Neural progenitor cell (in vitro differentiated cells): ENCODE data around the gene CCDC73. TPM values are rescaled to one million over a fixed set of nuclear protein-coding genes. Genes with fewer than 3 reads are reported as not detected.

Source experiments
- DNase-seq: peaks from one replicate; pipeline ENCODE4 v3.0.0-alpha.2; 2016; ENCODE audit warnings: low spot score
- H2AFZ ChIP-seq: fragments of 200-600 bp; sonication (generic); replicated peaks from 2 replicates; pipeline ENCODE4 v1.6.1; 2016; ENCODE audit warnings: antibody characterized with exemption
- H3F3A ChIP-seq: fragments of 200-600 bp; sonication (generic); 2 replicates; pipeline ENCODE4 v1.6.1; 2016; ENCODE audit warnings: antibody characterized with exemption, low read depth
- H3K27ac ChIP-seq: fragments of 200-600 bp; sonication (generic); 2 replicates; pipeline ENCODE4 v1.5.1; 2016; ENCODE audit warnings: mild to moderate bottlenecking
- H3K27me3 ChIP-seq: fragments of 200-600 bp; sonication (generic); 2 replicates; pipeline ENCODE4 v1.6.1; 2016; ENCODE audit warnings: mild to moderate bottlenecking, moderate library complexity
- H3K36me3 ChIP-seq: fragments of 200-600 bp; sonication (generic); 2 replicates; pipeline ENCODE4 v1.5.1; 2016
- H3K4me1 ChIP-seq: fragments of 200-600 bp; sonication (generic); 2 replicates; pipeline ENCODE4 v1.6.1; 2016; ENCODE audit warnings: mixed run types
- H3K4me2 ChIP-seq: fragments of 200-600 bp; sonication (generic); 2 replicates; pipeline ENCODE4 v1.6.1; 2016
- H3K4me3 ChIP-seq: fragments of 200-600 bp; sonication (generic); 2 replicates; pipeline ENCODE4 v1.5.1; 2016
- H3K79me2 ChIP-seq: fragments of 200-600 bp; sonication (generic); 2 replicates; pipeline ENCODE4 v1.6.1; 2016; ENCODE audit warnings: low read depth
- H3K9ac ChIP-seq: fragments of 200-600 bp; sonication (generic); 2 replicates; pipeline ENCODE4 v1.6.1; 2016
- H3K9me3 ChIP-seq: fragments of 200-600 bp; sonication (generic); 2 replicates; pipeline ENCODE4 v1.5.1; 2016; ENCODE audit warnings: low read depth
- H4K20me1 ChIP-seq: fragments of 200-600 bp; sonication (generic); 2 replicates; pipeline ENCODE4 v1.6.1; 2016; ENCODE audit warnings: low read depth
- H3K27ac Mint-ChIP-seq: 3 replicates; pipeline ENCODE4 v1.8.0; 2021; ENCODE audit warnings: mixed read lengths
- H3K27me3 Mint-ChIP-seq: 2 replicates; pipeline ENCODE4 v1.8.0; 2022; ENCODE audit warnings: low read depth, mild to moderate bottlenecking, inconsistent platforms, moderate library complexity, mixed read lengths; ENCODE audit not compliant: insufficient read depth
- H3K36me3 Mint-ChIP-seq: 3 replicates; pipeline ENCODE4 v1.8.0; 2021; ENCODE audit warnings: mixed read lengths
- H3K4me1 Mint-ChIP-seq: 3 replicates; pipeline ENCODE4 v1.8.0; 2021; ENCODE audit warnings: mixed read lengths
- H3K4me3 Mint-ChIP-seq: 3 replicates; pipeline ENCODE4 v1.8.0; 2021; ENCODE audit warnings: mild to moderate bottlenecking, moderate library complexity, mixed read lengths
- H3K9me3 Mint-ChIP-seq: 3 replicates; pipeline ENCODE4 v1.8.0; 2020; ENCODE audit warnings: mixed read lengths
- EZH2 ChIP-seq: fragments of 200-600 bp; sonication (generic); IDR thresholded peaks from 2 replicates; pipeline ENCODE4 v1.6.1; 2017; ENCODE audit warnings: antibody characterized with exemption, mild to moderate bottlenecking, moderate library complexity
- EZH2phosphoT487 ChIP-seq: fragments of 200-600 bp; sonication (generic); IDR thresholded peaks from 2 replicates; pipeline ENCODE4 v1.6.1; 2017; ENCODE audit warnings: antibody characterized with exemption
- total RNA-seq: library from RNA; depleted of rRNA; stranded (reverse); fragments of >200 nt; gene quantifications from 2 replicates; pipeline ENCODE4 v1.2.3, GENCODE V29; 2015; ENCODE audit warnings: low replicate concordance
- TF ChIP-seq, protein P1 (sequence below): fragments of 200-600 bp; sonication (generic); IDR thresholded peaks from 2 replicates; pipeline ENCODE4 v1.5.1; 2017; ENCODE audit warnings: antibody characterized with exemption, mild to moderate bottlenecking

The CCDC73 gene
- total RNA-seq, 1 donor from 2014 or later: not detected

GRCh38 chr11:32555091-32555490, 239.4 kb downstream of the CCDC73 start:
- no peak overlapping the region for H3K4me2 ChIP-seq
- H3K36me3 ChIP-seq: no peaks in the 10 kb centered on the region
- Mint-ChIP-seq H3K27ac (no peak overlapping the region), H3K4me1 (no peaks in the 10 kb centered on the region), H3K36me3 (no peaks in the 10 kb centered on the region), H3K27me3 (peaks cover 2% of the 10 kb centered on the region), H3K4me3 (no peak overlapping the region), H3K9me3 (no peaks in the 10 kb centered on the region)
- no peak overlapping the region for H3K27ac ChIP-seq
- DNase-seq: no peak
- H3F3A ChIP-seq: no peaks in the 10 kb centered on the region
- H4K20me1 ChIP-seq: no peaks in the 10 kb centered on the region
- TF ChIP-seq EZH2phosphoT487: no peak
- TF ChIP-seq, protein P1, sequence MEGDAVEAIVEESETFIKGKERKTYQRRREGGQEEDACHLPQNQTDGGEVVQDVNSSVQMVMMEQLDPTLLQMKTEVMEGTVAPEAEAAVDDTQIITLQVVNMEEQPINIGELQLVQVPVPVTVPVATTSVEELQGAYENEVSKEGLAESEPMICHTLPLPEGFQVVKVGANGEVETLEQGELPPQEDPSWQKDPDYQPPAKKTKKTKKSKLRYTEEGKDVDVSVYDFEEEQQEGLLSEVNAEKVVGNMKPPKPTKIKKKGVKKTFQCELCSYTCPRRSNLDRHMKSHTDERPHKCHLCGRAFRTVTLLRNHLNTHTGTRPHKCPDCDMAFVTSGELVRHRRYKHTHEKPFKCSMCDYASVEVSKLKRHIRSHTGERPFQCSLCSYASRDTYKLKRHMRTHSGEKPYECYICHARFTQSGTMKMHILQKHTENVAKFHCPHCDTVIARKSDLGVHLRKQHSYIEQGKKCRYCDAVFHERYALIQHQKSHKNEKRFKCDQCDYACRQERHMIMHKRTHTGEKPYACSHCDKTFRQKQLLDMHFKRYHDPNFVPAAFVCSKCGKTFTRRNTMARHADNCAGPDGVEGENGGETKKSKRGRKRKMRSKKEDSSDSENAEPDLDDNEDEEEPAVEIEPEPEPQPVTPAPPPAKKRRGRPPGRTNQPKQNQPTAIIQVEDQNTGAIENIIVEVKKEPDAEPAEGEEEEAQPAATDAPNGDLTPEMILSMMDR: no peak
- TF ChIP-seq EZH2: no peak
- H3K4me1 ChIP-seq: no peaks in the 10 kb centered on the region
- H3K27me3 ChIP-seq: no peaks in the 10 kb centered on the region
- H2AFZ ChIP-seq: no peak overlapping the region
- H3K9ac ChIP-seq: no peak overlapping the region
- H3K9me3 ChIP-seq: no peaks in the 10 kb centered on the region
- H3K79me2 ChIP-seq: no peaks in the 10 kb centered on the region
- no peak overlapping the region for H3K4me3 ChIP-seq

Other genes starting within 250 kb of the CCDC73 start
- 640 and 1,051 TPM in 2 replicates for gene EIF3M, start 210.8 kb downstream of the CCDC73 start, total RNA-seq
- 0.06 and 0.19 TPM in 2 replicates for gene PRRG4, start 35.3 kb upstream of the CCDC73 start, total RNA-seq
- gene QSER1, start 98.1 kb upstream of the CCDC73 start, total RNA-seq: 49.4 and 79.2 TPM in 2 replicates
- gene DEPDC7, start 221.2 kb upstream of the CCDC73 start, total RNA-seq: 0.39 and 0.74 TPM in 2 replicates
- gene TCP11L1, start 244.9 kb upstream of the CCDC73 start, total RNA-seq: 20.0 and 24.3 TPM in 2 replicates